Measurements from ENCODE around the gene DAAM2.
A peak's percentile ranks its signal among the peaks of the same experiment; 100 is the strongest.

Gene DAAM2

DNA sequence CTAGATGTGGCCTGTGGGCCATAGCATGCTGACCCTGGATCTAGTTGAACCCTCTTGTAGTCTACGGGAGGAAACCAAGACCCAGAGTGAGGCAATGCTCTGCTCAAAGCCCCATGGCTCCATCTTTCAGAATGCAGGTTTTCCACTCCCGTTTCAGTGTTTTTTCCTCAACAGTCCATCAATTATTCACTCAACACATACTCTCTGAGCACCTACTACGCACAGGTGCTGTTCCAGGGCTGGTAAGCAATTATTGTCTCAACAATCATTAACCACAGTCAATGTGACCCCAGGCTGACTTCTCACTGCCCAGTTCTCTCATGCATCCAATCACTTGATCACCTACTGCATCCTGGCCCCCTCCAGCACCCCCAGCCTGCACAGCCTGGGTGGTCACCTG, 122.1 kb downstream of the DAAM2 start:
- no peaks in the 10 kb centered on the region for H3K36me3 Mint-ChIP-seq
- H3K4me1 Mint-ChIP-seq, result no peaks in the 10 kb centered on the region
- no peak overlapping the region for H3K4me3 Mint-ChIP-seq
- no peaks in the 10 kb centered on the region for H3K9me3 Mint-ChIP-seq
- peaks cover 3 to 11% of the 10 kb centered on the region in 2 donors for H3K27me3 Mint-ChIP-seq
- ATAC-seq (replicated peaks) (no peak), DNase-seq (no peak)
- H3K27ac Mint-ChIP-seq, result no peak overlapping the region

DNA sequence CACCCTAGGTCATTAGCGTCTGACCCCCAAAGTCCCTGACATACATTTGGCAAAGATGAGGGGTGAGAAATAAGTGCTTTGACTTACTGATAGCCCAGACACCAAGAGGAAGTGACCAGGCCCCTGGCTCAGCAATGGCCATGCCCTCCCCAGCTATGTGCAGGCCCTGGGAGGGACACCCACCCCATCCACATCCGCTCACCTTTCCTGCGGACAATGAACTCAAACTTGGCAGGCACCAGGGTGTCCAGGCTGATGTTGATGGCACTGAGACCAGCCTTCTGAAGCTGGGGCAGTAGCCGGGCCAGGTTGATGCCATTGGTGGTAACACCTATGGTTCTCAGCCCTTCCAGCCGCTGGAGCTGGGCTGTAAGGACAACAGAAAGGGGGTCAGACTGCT, 123.7 kb downstream of the DAAM2 start:
- ATAC-seq (replicated peaks) (no peak), DNase-seq (no peak)
- Mint-ChIP-seq H3K27me3 (peaks cover 3 to 18% of the 10 kb centered on the region in 2 donors), H3K4me1 (no peaks in the 10 kb centered on the region), H3K4me3 (no peak overlapping the region), H3K9me3 (no peaks in the 10 kb centered on the region), H3K36me3 (no peaks in the 10 kb centered on the region), H3K27ac (no peak overlapping the region)

DNA sequence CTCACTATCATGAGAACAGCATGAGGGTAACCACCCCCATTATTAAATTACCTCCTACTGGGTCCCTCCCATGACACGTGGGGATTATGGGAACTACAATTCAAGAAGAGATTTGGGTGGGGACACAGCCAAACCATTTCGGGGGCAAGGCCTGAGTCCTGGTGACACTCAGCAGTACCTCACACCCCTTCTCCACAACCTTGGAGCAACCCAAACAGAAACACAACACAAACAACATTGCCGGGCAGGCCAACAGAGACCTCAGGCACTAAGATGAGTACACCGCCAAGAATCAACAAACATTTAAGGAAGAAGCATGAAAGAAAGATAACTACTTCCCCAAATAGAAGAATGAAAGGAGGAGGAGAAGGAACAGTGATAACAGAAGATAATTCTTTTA, 125.2 kb downstream of the DAAM2 start:
- Mint-ChIP-seq H3K9me3 (no peaks in the 10 kb centered on the region), H3K36me3 (no peaks in the 10 kb centered on the region)

DNA sequence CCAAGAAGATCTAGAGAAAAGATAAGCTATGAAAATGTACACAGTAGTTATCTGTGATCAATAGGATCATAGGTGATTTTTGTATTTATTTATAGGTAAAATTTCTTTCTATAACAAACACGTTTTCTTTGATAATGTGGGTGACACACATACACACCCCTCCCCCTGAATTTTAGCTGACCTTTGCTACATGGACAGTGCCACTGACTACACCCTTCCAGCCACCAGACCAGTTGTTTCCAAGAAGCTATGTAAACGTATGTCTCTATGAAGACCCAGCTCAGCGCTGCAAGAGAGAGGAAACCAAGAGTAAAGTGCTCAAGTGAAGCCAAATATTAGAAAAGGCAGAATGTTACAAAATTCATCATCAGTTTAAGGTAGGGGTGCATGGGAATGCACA, 125.8 kb downstream of the DAAM2 start:
- H3K9me3 Mint-ChIP-seq, result no peaks in the 10 kb centered on the region
- no peaks in the 10 kb centered on the region for H3K4me1 Mint-ChIP-seq
- ATAC-seq (replicated peaks) (no peak), DNase-seq (no peak)
- no peak overlapping the region for H3K27ac Mint-ChIP-seq
- H3K27me3 Mint-ChIP-seq, result peaks cover 3 to 25% of the 10 kb centered on the region in 2 donors
- H3K36me3 Mint-ChIP-seq, result no peaks in the 10 kb centered on the region
- no peak overlapping the region for H3K4me3 Mint-ChIP-seq

More for the DNA sequence above, 125.2 kb downstream of the DAAM2 start:
- no peak for ATAC-seq (replicated peaks)
- Mint-ChIP-seq H3K4me1 (no peaks in the 10 kb centered on the region), H3K4me3 (no peak overlapping the region), H3K27ac (no peak overlapping the region), H3K27me3 (peaks cover 3 to 25% of the 10 kb centered on the region in 2 donors)
- DNase-seq, result no peak

DNA sequence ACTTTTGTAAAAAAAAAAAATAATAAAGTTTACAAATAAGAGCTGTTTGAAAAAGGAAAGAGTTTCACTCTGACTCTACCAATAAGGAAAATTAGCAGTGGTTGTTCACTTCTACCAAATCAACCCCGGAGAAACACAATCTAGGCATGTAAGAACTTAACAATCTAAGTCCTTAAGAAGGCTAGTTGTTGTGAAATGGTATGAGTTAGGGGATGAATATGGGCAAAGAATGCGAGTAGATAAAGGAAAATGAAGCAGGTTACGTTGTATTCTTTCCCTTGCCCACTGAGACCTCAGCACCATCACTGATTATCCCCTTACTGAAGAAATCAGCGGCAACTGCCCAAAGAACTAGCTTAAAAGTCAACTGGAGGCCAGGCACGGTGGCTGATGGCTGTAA, 126.7 kb downstream of the DAAM2 start:
- Mint-ChIP-seq H3K27me3 (peaks cover 3 to 25% of the 10 kb centered on the region in 2 donors), H3K4me3 (no peak overlapping the region), H3K27ac (no peak overlapping the region), H3K36me3 (no peaks in the 10 kb centered on the region), H3K4me1 (no peaks in the 10 kb centered on the region), H3K9me3 (no peaks in the 10 kb centered on the region)
- DNase-seq, result no peak
- no peak for ATAC-seq (replicated peaks)

DNA sequence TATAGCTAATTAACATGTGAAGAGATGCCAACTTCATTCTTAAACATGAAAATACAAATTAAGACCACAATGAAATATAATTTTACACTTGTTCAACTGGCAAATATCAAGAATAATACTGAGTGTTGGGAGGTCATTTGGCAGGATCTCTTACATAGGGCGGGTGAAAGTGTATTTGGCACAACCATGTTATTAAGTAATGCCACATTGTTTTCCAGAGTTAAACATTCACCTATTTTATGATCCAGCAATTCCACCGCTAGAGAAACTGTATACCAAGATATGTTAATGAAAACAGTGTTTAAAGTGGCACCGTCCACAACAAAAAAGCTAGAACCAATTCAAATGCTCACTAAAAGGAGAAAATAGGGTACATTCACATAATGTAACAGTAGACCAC, 128.0 kb downstream of the DAAM2 start:
- H3K27me3 Mint-ChIP-seq, result peaks cover 0 to 25% of the 10 kb centered on the region in 2 donors
- no peak for DNase-seq
- no peaks in the 10 kb centered on the region for H3K9me3 Mint-ChIP-seq

GRCh38 chr6:39922821-39923220, 130.6 kb downstream of the DAAM2 start:
- peaks cover 0 to 5% of the 10 kb centered on the region in 2 donors for H3K36me3 Mint-ChIP-seq
- no peak for ATAC-seq (replicated peaks)
- H3K4me1 Mint-ChIP-seq, result no peaks in the 10 kb centered on the region
- no peak for DNase-seq
- peaks cover 0 to 19% of the 10 kb centered on the region in 2 donors for H3K27me3 Mint-ChIP-seq
- no peak overlapping the region for H3K27ac Mint-ChIP-seq
- H3K4me3 Mint-ChIP-seq, result no peak overlapping the region
- H3K9me3 Mint-ChIP-seq, result peaks cover 0 to 5% of the 10 kb centered on the region in 2 donors

More for the DNA sequence above, 128.0 kb downstream of the DAAM2 start:
- Mint-ChIP-seq H3K27ac (no peak overlapping the region), H3K4me3 (no peak overlapping the region), H3K4me1 (no peaks in the 10 kb centered on the region), H3K36me3 (no peaks in the 10 kb centered on the region)
- no peak for ATAC-seq (replicated peaks)

- Mint-ChIP-seq H3K36me3 (peaks cover 0 to 5% of the 10 kb centered on the region in 2 donors), H3K4me3 (no peak overlapping the region), H3K27ac (peak overlapping the region; percentile 56), H3K4me1 (no peaks in the 10 kb centered on the region), H3K9me3 (peaks cover 0 to 5% of the 10 kb centered on the region in 2 donors), H3K27me3 (peaks cover 0 to 19% of the 10 kb centered on the region in 2 donors)
- no peak for ATAC-seq (replicated peaks)
- no peak for DNase-seq
Measured at GRCh38 chr6:39923394-39923793, 131.2 kb downstream of the DAAM2 start.

GRCh38 chr6:39923861-39924260, 131.7 kb downstream of the DAAM2 start:
- Mint-ChIP-seq H3K4me1 (no peaks in the 10 kb centered on the region), H3K27me3 (peaks cover 3 to 20% of the 10 kb centered on the region in 2 donors), H3K36me3 (peaks cover 0 to 5% of the 10 kb centered on the region in 2 donors), H3K27ac (no peak overlapping the region), H3K9me3 (peaks cover 0 to 5% of the 10 kb centered on the region in 2 donors), H3K4me3 (no peak overlapping the region)
- DNase-seq (no peak), ATAC-seq (replicated peaks) (no peak)

DNA sequence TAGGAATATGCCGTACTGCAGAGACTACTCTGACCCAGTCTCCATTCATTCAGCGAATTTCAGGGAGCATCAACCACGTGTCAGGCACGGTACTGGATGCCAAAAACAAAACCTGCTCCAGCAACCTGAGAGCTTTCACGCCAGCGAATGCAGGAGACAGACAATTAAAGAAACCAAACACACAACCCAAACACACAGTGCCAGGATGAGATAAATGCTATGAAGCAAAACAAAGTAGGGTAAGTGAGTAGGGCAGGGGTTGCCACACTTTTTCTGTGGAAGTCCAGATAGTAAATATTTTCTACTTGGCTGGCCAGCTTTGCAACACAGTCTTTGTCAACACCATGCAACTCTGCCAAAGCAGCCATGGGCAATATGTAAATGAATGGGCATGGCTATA, 132.1 kb downstream of the DAAM2 start:
- Mint-ChIP-seq H3K9me3 (peaks cover 0 to 5% of the 10 kb centered on the region in 2 donors), H3K4me3 (no peak overlapping the region), H3K27me3 (peaks cover 7 to 20% of the 10 kb centered on the region in 2 donors)

DNA sequence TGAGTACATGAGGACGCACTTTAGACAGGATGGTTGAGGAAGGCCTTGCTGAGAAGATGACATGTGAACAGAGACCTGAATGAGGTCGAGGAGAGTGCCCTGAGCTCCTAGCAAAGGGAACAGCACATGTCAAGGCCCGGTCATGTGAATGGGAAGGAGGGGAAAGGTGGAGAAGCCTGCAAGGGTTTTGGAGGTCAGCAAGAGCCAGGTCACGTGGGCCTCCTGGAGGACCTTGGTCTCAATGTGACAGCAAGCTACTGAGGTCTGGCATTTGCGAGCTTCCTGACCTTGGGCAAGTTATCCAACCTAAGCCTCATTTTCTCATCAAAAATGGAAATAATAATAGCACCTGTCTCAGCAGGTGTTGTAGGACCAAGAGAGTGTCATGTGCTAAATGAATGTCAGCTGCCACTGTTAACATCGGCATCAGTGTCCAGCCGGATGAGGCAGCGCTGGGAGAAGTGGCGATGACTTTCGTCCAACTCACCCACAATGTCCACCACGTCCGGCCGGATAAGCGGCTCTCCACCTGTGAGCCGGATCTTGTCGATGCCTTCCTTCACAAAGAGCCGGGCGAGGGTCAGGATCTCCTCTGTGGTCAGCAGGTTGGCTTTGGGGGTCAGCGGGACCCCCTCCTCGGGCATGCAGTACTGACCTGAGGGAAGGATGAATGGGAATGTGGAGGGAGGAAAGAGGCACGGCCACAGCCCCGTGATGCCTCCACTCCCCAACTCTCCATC, 133.2 kb downstream of the DAAM2 start:
- H3K4me3 Mint-ChIP-seq, result no peak overlapping the region
- peaks cover 14 to 24% of the 10 kb centered on the region in 2 donors for H3K27me3 Mint-ChIP-seq
- H3K4me1 Mint-ChIP-seq, result no peaks in the 10 kb centered on the region
- no peak overlapping the region for H3K27ac Mint-ChIP-seq
- peaks cover 0 to 5% of the 10 kb centered on the region in 2 donors for H3K9me3 Mint-ChIP-seq
- DNase-seq, result no peak
- H3K36me3 Mint-ChIP-seq, result peaks cover 0 to 5% of the 10 kb centered on the region in 2 donors
- ATAC-seq (replicated peaks), result no peak

More for the DNA sequence above, 132.1 kb downstream of the DAAM2 start:
- no peaks in the 10 kb centered on the region for H3K4me1 Mint-ChIP-seq
- peaks cover 0 to 5% of the 10 kb centered on the region in 2 donors for H3K36me3 Mint-ChIP-seq
- H3K27ac Mint-ChIP-seq, result no peak overlapping the region
- DNase-seq, result no peak
- no peak for ATAC-seq (replicated peaks)

- peaks cover 14 to 25% of the 10 kb centered on the region in 2 donors for H3K27me3 Mint-ChIP-seq
- H3K4me1 Mint-ChIP-seq, result no peaks in the 10 kb centered on the region
- peaks cover 0 to 5% of the 10 kb centered on the region in 2 donors for H3K36me3 Mint-ChIP-seq
- H3K27ac Mint-ChIP-seq, result no peak overlapping the region
- ATAC-seq (replicated peaks), result no peak
- DNase-seq, result no peak
- H3K4me3 Mint-ChIP-seq, result no peak overlapping the region
- H3K9me3 Mint-ChIP-seq, result peaks cover 0 to 5% of the 10 kb centered on the region in 2 donors
Measured at GRCh38 chr6:39925931-39926290, 133.7 kb downstream of the DAAM2 start.

GRCh38 chr6:39926668-39927067, 134.5 kb downstream of the DAAM2 start:
- peaks cover 0 to 5% of the 10 kb centered on the region in 2 donors for H3K36me3 Mint-ChIP-seq
- H3K4me1 Mint-ChIP-seq, result no peaks in the 10 kb centered on the region
- peaks cover 18 to 24% of the 10 kb centered on the region in 2 donors for H3K27me3 Mint-ChIP-seq
- no peak for ATAC-seq (replicated peaks)
- H3K9me3 Mint-ChIP-seq, result peaks cover 0 to 5% of the 10 kb centered on the region in 2 donors
- DNase-seq, result no peak
- no peak overlapping the region for H3K27ac Mint-ChIP-seq
- no peak overlapping the region for H3K4me3 Mint-ChIP-seq

GRCh38 chr6:39927159-39927558, 135.0 kb downstream of the DAAM2 start:
- H3K4me3 Mint-ChIP-seq, result no peak overlapping the region
- peak overlapping the region; percentile 27 for H3K27ac Mint-ChIP-seq
- H3K9me3 Mint-ChIP-seq, result peaks cover 0 to 5% of the 10 kb centered on the region in 2 donors
- no peak for ATAC-seq (replicated peaks)
- peaks cover 0 to 5% of the 10 kb centered on the region in 2 donors for H3K36me3 Mint-ChIP-seq
- DNase-seq, result no peak
- H3K4me1 Mint-ChIP-seq, result no peaks in the 10 kb centered on the region
- H3K27me3 Mint-ChIP-seq, result peaks cover 23 to 25% of the 10 kb centered on the region in 2 donors

- Mint-ChIP-seq H3K9me3 (peaks cover 0 to 5% of the 10 kb centered on the region in 2 donors), H3K27ac (no peak overlapping the region), H3K4me1 (peaks cover 2 to 6% of the 10 kb centered on the region in 2 donors), H3K4me3 (no peak overlapping the region), H3K36me3 (peaks cover 0 to 5% of the 10 kb centered on the region in 2 donors), H3K27me3 (peaks cover 30 to 43% of the 10 kb centered on the region in 2 donors)
- DNase-seq (no peak), ATAC-seq (replicated peaks) (no peak)
Measured at GRCh38 chr6:39929039-39929732, 137.0 kb downstream of the DAAM2 start.
